HS-27A (cell line): ENCODE results near the gene COL4A4.

Experiments
- DNase-seq: peaks from one replicate; pipeline ENCODE4 v3.0.0-alpha.2; 2012; ENCODE audit warnings: low read depth, missing footprints

Gene COL4A4

DNA sequence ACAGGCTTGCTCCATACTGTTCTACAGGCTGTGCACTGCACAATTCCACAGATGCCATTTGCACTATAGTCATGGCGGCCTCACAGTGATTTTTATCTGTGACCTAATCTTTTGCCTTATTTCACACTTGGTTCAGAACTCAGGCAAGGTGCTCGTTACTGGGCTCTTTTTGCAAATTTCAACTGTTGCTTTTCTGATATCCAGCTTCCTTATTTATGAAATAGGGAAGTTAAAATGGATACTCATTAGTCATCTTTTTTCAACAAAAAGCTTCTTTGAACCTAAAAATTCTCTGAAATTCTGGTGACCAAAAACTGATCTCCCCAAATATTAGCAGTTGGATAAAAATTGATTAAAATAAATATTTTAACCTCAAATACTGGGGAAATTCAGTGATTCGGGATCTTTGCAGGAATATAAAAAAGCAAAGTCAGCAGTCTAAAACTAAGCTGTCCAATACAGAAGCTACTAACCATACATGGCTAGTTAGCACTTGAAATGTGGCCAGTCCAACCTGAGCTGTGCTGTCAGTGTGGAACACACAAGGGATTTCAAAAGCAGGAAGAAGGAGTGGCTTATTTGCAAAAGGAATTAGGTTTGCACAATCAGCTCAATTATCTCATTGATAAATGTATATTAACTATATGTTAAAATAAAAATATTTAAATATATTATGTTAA lies 134.4 kb downstream of the COL4A4 start:
- DNase-seq = no peak

DNA sequence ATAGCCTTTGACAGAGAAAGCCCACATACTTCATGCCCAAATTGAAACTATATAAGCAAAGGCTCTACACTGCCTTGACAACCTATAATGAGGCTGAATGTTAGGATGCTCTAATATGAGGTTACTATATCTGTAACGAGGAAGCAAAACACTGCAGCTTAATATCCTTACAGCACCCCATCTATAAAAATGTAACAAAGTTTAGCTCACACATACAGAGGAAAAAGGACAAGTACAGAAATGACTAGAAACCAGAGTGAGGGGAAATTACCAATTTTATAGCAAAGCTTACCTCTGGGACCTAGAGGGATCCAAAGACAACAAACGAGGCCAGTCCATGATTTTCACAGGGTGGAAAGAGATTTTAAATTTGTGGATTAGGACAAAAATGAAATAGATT lies 138.5 kb downstream of the COL4A4 start:
- DNase-seq = no peak

DNA sequence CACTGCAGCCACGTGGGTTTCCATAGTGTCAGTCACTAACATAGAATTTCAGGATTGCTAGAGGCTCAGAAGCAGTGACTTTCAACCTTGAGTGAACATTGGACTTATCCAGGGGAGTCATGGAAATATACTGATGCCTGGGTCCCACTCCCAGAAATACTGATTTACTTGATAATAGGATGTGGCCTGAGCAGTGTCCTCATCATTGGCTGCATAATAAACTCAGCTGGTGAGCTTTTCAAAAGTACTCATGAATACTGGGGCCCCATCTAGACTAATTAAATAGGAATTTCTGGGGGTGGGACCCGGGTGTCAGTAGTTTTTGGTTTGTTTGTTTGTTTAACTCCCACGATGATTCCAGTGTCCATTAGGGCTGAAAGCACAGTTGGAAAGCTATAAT lies 141.4 kb downstream of the COL4A4 start:
- DNase-seq = no peak

DNA sequence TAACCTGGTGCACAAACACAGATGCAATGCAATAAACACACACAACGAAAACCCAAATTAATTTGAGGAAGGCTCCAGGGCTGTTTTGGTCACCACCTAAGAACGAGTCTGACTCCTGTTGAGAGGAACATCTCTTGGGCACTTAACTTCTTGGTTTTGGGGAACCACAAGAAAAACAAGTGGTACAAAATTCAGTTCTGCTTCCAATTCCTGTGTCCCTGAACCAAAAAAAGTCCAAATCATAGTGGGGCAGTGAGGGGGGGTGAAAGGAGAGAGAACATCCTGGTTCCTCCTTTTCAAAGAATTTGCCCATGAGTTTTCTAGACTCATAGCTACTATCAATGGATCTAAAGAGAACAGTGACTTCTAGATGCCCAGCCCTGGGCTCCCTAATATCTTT lies 143.6 kb downstream of the COL4A4 start:
- DNase-seq = no peak

DNA sequence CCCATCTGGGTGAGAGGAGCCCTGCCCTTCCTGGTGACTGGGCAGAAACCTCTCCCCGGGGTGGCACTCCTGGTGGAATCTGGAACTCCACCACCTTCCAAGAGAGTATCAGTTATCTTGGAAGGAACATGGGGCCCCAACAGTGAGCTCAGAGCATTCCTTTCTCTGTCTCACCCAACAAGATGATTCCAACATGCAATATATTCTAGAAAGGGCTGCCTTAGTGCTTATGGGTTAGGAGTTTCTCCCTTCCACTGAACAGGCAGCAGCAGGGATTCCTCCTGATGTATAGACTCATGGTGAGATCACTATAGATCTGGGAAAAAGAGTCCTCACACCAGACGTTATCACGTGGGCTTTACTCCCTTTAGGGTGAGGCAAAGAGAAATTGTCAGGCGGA lies 147.1 kb downstream of the COL4A4 start:
- no peak for DNase-seq

DNA sequence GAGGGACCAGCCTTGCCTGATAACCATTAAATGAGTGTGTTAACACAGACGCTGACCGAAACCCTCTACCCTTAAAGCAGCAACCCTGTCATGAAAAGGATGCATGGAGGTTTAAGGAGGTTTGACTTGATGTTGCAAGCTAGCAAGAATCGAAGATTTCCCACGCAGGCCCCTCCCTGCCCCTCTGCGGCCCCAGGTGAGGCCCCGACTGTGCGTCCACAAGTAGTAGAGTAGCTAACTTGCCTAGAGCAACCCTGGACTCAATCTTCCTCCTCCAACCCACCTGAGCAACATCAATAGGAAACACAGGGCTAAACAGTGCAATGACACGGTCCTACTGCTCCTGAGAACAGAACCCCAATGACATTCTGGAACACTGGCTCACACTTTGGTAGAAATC lies 150.1 kb downstream of the COL4A4 start:
- no peak for DNase-seq

DNA sequence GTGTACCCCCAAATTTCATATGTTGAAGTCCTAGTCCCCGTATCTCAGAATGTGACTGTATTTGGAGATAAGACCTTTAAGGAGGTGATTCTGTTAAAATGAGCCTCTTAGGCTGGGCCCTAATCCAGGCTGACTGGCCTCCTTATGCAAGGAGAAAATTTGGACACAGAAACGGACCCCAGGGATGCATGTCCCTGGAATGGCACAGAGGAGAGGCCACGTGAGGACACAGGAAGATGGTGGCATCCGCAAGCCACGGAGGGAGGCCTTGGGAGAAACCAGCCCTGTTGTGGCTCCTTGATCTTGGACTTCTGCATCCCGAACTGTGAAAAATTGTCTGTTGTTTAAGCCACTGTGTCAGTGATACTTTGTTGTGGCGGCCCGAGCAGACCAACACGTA lies 150.7 kb downstream of the COL4A4 start:
- no peak for DNase-seq

DNA sequence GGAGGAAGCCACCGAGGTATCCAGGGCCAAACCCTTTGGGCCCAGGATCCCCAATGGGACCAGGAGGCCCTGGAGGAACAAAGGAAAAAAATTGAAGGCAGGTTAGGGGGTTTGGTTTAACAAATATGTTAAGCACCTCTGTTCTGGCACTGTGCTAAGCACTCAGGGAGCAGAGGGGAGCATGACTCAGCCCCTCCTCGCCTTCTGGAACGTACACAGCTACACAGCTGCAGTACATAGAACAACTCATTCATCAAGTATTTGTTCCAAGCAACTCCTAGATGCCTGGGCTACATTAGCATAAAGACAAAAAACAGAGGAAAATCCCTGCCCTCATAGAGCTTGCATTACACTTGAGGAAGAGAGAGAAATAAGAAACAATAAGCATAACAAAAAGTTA lies 153.6 kb downstream of the COL4A4 start:
- DNase-seq = no peak

DNA sequence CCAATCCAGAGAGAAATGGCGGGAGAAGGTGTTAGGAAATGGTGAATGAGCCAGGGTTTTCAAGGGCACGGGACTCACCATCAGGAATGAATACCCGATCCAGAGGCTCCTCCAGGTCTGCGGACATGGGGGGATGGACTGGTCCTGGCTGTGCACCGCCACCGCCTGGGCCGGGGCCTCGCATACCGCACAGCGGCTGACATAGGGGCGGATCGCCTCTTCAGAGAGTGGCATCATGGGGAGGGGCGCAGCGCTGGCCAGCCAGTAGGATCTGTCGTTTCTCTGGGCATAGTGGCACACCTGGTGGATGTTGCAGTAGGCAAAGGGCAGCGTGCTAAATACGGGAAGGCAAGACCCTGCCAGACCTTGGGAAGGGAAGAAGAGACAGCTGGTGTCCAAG lies 156.1 kb downstream of the COL4A4 start:
- DNase-seq = no peak

DNA sequence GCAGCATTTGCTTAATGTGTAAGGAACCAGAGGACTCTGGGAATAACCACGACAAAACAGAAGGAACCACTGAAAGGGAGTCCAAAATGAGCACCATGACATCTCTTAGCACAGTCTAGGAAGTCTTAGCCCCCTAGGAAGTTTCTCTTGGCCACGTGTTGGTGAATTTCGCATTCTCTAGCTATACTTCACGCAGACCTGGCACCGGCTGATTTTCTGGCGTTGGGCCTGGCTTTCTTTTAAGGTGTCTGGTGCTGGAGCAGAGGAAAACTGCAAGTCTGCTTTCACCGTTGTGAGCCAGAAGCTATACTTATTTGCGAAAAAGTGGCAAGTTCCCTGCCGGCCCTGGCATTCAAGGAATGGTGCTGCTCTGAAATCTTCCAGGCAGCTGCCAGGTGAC lies 156.9 kb downstream of the COL4A4 start:
- no peak for DNase-seq

DNA sequence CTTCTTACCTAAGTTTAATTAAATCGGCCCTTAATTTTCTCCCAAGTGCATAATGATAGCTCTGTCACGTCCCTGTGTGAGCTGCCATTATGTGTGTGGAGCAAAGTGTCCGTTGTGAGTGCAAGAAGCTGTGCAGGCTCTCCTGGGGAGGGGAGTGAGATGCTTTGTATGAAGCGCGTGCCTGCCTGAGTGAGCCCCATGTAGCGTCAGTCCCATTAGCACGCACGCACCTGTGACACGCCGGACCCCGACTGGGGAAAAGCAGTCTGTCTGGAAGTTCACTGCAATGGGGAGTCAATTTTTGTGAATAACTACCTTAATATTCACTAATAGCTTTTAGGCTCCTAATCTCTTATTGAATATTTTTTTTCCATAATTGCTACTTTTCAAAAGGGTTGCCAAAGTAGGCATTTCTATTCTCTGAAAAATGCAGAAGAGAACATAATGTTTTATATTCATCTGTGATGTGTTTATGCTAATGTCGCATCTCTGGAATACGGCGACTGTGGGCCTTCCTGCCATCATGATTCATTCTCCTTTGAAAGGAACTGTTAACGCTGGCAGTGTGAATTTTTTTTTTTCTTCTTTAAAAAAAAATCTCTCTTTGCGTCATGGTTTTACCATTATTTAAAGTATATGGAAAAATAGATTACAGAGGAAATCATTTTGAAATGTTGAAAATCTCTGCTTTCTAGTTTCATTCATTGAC lies 157.7 kb downstream of the COL4A4 start:
- no peak for DNase-seq

DNA sequence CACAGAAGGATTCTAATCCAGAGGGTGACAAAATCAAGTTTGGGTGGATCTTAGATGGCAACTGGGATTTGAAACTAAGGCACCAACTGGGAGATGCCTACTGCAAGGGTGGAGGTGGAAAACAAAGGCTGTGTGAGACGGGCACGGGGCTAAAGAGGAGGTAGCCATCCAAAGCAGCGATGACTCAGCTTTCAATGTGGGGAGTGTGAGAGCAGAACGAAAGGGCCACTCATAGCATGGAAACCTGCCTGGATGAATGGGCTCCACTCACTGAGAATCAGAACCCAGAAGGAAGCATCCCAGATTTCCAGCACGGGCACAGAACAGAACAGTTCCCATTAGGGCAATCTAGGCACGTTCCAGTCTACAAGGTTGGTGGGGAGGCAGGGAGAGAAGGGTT lies 159.5 kb downstream of the COL4A4 start:
- DNase-seq = no peak

DNA sequence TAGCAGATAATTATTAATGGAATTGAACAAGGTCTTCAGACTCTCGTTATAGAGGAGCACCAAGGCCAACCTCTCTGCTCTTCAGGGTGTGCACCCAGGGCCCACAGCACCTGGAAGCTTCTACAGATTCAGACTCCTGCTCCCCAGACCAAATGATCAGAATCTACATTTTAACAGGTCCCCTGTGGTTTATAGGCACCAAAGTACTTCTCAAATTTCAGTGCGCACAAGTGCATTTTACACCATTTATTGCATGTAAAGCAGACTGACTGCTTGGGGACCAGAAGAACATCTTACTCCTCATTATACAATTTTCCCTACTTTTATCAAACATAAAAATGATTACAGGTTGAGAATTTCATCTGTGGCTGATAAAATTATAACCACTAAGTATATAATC lies 163.9 kb downstream of the COL4A4 start:
- no peak for DNase-seq

DNA sequence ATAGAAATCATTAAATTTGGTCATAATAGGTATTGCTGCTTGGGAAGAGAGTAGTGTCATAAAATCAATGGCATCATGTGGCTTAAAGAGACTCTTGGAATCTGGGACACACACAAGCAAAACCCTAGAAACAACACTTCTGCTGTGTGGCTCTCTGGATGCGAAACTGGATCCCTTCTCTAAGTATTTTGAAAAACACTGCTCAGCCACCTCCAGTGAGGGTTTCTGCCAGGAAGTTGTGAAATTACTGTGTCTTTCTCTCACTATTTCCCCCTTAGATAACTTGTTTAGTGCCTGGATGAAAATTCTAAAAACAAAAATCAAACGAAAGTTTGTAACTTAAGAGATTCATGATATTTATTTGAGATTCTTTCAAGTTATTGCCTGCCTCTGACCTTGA lies 164.3 kb downstream of the COL4A4 start:
- DNase-seq = no peak

DNA sequence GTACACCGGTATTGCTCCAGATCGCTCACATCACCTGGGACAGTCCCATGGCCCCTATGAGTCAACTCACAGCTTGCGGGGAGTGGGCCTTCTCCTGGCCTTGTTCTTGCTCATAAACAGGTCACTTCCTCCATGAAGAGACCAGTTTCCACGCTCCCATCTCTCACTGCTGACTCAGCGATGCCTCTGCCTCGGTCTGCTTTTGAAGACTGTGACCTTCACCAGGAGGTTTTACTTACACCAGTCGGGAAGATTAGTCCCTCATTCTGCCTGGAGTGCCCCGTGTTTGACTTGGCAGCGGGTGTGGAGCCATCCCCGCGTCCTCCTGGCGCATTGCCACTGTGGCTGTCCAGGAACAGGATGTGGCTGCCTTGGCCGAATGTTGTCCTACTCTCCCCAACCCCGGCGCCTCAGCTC lies 168.4 kb downstream of the COL4A4 start:
- DNase-seq = peak; percentile 40

DNA sequence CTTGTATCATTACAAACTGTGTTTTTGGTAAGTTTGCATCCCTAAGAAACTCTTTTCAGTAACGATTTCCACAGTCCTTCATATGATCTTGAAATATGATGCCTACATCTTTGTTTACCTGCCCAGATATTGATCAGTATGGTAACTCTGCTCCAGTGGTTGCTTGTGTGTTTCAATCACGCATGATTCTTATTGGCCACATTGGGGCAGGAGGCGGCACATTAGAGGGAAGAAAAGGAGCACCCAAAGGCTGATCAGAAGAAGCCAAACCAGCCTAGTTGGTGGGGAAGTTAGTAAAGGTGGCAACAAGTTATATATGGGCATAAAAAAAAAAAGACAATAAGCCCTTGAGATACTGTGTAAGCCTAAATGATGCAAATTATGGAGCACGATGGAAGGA lies 169.2 kb downstream of the COL4A4 start:
- DNase-seq = no peak

DNA sequence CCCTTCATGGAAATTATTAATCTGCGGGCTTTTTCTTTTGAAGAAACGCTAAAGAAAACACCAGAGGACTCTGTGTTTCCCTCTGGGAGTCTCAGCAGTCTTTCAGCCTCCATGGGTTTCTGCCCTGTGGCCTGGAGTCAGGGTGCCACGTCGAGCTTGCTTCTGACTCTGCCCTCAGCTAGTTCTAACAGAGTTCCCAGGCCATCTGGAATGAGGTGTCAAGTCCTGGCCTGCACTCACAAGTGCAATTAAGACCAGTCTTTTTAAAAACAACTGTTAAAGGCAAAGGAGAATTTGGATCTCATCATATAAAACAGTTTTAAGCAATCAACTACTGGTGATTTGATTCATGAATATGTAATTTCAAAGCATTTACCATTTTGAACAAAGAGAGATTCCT lies 170.8 kb downstream of the COL4A4 start:
- DNase-seq = no peak

DNA sequence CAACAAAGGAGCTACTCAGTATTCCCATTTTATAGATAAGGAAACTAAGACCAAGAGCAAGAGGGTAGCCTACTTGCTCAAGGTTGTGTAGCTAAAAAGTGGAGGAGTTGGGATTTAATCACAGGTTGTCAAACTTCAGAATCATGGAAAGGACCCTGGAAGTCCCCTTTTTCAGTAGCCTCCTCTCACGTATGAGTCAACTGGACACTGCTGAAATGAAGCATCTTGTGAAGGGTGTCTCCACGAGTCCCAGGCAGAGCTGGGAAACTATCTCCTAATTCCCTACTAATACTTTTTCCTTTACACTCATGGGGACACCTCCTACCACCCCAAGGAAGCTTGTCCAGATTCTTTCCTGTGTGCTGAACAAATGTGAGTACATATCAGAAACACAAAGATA lies 172.3 kb downstream of the COL4A4 start:
- no peak for DNase-seq

DNA sequence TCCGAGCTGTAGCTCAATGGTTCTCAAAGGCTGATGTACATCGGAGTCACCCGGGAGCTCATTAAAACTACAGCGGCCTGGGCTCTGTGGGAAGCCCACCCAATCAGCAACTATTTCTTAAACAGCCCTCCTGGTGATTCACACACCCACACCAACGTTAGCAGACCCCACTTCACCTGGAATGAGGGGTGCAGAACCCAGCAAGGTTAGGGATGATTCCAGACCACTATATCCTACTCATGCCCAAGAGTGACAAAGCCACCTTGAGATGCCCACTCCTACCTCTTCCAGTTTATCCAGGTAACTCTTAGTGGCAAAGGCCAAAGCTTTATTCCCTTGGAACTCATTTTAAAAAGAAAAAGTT lies 178.4 kb downstream of the COL4A4 start:
- no peak for DNase-seq

DNA sequence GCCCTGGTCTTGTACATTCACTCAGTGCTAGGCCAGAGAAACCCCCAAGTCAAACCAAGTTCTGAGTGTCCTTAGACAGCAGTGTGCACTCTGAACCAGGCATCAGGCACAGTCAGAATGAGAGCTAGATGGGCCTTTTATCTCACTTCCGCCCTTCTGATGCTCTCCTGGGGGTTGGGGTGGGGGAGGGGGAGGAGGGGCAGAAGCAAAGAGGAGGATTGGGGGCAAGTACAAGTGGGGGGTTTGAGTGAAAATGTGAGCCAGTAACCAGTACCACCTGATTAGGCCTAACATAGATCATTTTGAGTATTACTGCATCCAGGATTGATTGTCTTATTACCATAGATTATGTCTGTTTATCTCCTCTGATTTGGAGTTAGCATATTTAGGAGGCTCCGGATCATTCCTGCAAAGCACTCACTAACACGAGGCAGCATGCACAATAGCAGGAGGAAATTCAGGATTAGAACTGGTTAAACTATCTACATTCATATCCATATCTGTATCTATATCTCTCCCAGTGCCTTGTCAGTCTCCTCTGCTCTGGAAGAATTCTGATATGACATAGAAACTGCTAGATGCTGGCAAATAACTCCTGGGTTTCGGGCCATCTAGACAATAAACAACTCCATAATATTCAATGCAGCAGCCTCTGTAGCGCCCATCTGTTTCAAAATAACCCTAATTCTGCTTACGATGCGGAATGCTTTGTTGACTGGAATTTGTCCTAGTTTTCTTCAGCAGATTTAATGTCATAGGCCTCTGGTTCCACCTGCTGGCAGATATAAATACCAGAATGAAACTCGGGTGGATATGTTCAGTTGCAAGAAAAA lies 179.0 kb downstream of the COL4A4 start:
- no peak for DNase-seq

DNA sequence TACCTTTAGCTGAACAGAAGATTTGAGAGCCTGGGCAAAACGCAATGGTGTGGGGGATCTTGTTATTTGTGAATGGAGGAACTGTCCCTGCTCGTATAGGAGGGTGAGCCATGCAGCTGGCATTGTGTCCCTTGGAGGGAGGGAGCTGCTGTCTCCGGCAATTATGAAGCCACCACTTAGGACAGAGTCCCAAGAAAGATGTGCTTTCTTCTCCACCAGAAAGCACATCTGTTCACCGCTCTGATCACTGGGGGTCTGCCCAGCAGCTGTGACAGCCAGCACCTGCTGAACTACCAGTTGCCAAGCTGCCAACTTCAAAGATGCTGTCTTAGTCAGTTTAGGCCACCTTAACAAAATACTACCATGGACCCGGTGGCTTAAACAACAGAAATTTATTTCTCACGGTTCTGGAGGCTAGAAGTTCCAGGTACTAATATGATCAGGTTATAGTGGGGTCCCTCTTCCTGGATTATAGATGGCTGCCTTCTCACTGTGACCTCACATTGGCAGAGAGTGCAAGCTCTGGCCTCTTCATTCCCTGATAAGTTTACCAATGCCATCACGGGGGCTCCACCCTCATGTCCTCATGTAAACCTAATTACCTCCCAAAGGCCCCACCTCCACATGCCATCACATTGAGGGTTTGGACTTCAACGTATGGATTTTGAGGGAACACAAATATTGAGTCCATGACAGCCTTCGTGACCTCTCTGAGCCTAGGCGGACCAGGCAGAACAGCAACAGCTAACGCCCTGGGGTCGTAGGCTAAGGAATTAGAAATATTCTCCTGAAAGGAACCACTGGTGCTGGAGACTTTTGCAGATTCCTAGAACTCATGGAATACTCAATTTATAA lies 179.9 kb downstream of the COL4A4 start:
- DNase-seq = no peak

DNA sequence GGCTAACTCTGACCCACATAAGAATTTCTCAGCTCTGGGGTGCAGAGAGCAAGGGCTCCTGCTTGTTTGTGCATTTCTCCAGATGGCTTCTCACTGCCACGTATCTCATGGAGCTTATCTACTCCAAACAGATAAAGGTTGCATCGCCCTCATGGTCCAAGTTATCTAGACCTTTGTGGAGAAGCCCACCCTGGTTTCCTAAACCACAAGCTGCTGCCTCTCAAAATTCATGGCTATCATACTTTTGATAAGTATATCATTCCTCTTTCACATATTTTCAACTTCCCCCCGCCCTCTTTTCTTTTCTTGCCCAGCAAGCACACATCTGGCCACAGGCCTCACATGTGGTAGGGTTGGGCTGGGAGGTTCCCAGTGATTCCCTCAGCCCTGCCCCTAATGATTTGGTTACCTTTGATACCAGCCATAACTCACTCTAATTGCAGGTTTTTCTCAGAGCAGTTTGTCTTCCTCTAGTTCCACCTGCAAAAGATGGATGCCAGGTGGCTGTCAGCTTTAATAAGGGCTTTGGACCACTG lies 182.1 kb downstream of the COL4A4 start:
- no peak for DNase-seq
